HepG2 (cell line): ENCODE data around the gene YAP1. TPM values are rescaled to one million over a fixed set of nuclear protein-coding genes. Genes with fewer than 3 reads are reported as not detected.
A peak's percentile ranks its signal among the peaks of the same experiment; 100 is the strongest.

Experiments used
- EZH2 ChIP-seq: conservative IDR thresholded peaks from 2 replicates; pipeline ENCODE4 v1.6.1; 2012; ENCODE audit warnings: mild to moderate bottlenecking, low read depth, low read length, moderate library complexity
- RFX5 ChIP-seq: IDR thresholded peaks from 2 replicates; pipeline ENCODE4 v1.6.1; 2011; ENCODE audit warnings: low read depth, low read length, improper control_type of control experiment
- TEAD3 ChIP-seq: optimal IDR thresholded peaks from 2 replicates; pipeline ENCODE3; 2016; ENCODE audit warnings: borderline replicate concordance
- ZNF260 ChIP-seq: sonication (generic); formaldehyde crosslinking; IDR thresholded peaks from 2 replicates; pipeline ENCODE4 v1.4.0; 2020; ENCODE audit warnings: missing genetic modification reagents, low read depth, mild to moderate bottlenecking, borderline replicate concordance
- ZNF879 ChIP-seq: sonication (generic); formaldehyde crosslinking; IDR thresholded peaks from 2 replicates; pipeline ENCODE4 v1.8.1; 2023; ENCODE audit warnings: missing genetic modification reagents
- polyA plus RNA-seq, 8 experiments: library from polyadenylated mRNA; depleted of rRNA in 3 of 8; stranded (reverse) in 7 of 8; unstranded in 1 of 8; fragments of >200 nt; fragmentation: Illumina TruSeq in 4 of 8; extraction: Trizol in 4 of 8; gene quantifications; 2 replicates each; pipeline versions ENCODE4 v1.2.1 to v1.2.3, GENCODE V29; 2011 to 2016; ENCODE audit warnings: low read depth in 4 of 8, missing spikeins in 1 of 8, mixed read lengths in 1 of 8; ENCODE audit not compliant: insufficient read depth in 1 of 8
- total RNA-seq, 5 experiments: library from RNA; depleted of rRNA; stranded (reverse); fragments of >200 nt; fragmentation: Illumina TruSeq; extraction: Trizol; gene quantifications; 2 replicates each; pipeline ENCODE4 v1.2.3, GENCODE V29; 2016; ENCODE audit warnings: low read depth in 1 of 5
- TF ChIP-seq, protein P1 (sequence below): sonication (generic); formaldehyde crosslinking; IDR thresholded peaks from 2 replicates; pipeline ENCODE4 v1.9.0; 2021; ENCODE audit warnings: mild to moderate bottlenecking, missing genetic modification reagents
- TF ChIP-seq, protein P2 (sequence below): sonication (generic); formaldehyde crosslinking; IDR thresholded peaks from 2 replicates; pipeline ENCODE4 v1.8.1; 2023; ENCODE audit warnings: mild to moderate bottlenecking, inconsistent platforms, moderate library complexity, missing genetic modification reagents, borderline replicate concordance
- TF ChIP-seq, protein P3 (sequence below): sonication (generic); formaldehyde crosslinking; conservative IDR thresholded peaks from 2 replicates; pipeline ENCODE4 v1.4.0; 2020; ENCODE audit warnings: missing genetic modification reagents
- TF ChIP-seq, protein P4 (sequence below): sonication (generic); formaldehyde crosslinking; IDR thresholded peaks from 2 replicates; pipeline ENCODE4 v1.4.0; 2020; ENCODE audit warnings: mild to moderate bottlenecking, missing genetic modification reagents
- TF ChIP-seq, protein P5 (sequence below): sonication (generic); formaldehyde crosslinking; IDR thresholded peaks from 2 replicates; pipeline ENCODE4 v1.8.0; 2022; ENCODE audit warnings: mild to moderate bottlenecking, missing genetic modification reagents, moderate library complexity
- TF ChIP-seq, protein P6 (sequence below): sonication (generic); formaldehyde crosslinking; IDR thresholded peaks from 2 replicates; pipeline ENCODE4 v1.4.0; 2020; ENCODE audit warnings: missing genetic modification reagents

YAP1 gene
- total and polyA plus RNA-seq, 2 of the 13 experiments (the other 11 are each of a cell fraction or from before 2014, with no cell fraction given): 59.5 to 91.0 TPM

DNA sequence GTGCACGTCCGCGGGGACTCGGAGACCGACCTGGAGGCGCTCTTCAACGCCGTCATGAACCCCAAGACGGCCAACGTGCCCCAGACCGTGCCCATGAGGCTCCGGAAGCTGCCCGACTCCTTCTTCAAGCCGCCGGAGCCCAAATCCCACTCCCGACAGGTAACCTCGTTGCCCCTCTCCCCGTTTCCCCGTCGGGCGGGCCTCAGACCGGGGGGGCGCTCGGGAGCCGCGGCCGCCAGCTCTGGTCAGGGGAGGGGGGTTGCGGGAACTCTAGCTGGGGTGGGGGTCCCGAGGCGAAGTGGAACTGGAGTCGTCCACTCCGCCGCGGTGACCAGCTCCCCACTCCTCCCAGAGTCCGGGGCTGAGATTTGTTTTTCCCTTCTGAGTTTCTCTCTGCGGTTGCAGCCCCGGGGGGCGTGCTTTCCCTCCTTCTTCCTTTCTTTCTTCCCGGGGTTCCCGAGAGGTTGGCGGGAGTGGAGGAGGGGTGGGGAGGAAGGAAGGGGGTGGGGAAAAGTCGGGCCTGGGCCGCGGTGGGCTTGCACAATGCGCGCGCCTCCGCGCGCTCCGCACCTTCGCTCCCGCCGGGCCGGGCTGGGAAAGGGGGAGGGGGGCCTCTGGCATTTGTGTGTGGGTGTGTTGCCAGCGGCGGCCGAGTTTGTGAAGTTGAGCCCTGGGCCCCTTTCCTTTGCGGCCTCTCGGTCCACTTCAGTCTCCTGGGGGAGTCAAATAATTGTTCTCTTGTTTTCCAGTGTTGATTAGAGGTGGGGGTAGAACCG lies 952 bp downstream of the YAP1 start (continued):
- TF ChIP-seq, protein P1, sequence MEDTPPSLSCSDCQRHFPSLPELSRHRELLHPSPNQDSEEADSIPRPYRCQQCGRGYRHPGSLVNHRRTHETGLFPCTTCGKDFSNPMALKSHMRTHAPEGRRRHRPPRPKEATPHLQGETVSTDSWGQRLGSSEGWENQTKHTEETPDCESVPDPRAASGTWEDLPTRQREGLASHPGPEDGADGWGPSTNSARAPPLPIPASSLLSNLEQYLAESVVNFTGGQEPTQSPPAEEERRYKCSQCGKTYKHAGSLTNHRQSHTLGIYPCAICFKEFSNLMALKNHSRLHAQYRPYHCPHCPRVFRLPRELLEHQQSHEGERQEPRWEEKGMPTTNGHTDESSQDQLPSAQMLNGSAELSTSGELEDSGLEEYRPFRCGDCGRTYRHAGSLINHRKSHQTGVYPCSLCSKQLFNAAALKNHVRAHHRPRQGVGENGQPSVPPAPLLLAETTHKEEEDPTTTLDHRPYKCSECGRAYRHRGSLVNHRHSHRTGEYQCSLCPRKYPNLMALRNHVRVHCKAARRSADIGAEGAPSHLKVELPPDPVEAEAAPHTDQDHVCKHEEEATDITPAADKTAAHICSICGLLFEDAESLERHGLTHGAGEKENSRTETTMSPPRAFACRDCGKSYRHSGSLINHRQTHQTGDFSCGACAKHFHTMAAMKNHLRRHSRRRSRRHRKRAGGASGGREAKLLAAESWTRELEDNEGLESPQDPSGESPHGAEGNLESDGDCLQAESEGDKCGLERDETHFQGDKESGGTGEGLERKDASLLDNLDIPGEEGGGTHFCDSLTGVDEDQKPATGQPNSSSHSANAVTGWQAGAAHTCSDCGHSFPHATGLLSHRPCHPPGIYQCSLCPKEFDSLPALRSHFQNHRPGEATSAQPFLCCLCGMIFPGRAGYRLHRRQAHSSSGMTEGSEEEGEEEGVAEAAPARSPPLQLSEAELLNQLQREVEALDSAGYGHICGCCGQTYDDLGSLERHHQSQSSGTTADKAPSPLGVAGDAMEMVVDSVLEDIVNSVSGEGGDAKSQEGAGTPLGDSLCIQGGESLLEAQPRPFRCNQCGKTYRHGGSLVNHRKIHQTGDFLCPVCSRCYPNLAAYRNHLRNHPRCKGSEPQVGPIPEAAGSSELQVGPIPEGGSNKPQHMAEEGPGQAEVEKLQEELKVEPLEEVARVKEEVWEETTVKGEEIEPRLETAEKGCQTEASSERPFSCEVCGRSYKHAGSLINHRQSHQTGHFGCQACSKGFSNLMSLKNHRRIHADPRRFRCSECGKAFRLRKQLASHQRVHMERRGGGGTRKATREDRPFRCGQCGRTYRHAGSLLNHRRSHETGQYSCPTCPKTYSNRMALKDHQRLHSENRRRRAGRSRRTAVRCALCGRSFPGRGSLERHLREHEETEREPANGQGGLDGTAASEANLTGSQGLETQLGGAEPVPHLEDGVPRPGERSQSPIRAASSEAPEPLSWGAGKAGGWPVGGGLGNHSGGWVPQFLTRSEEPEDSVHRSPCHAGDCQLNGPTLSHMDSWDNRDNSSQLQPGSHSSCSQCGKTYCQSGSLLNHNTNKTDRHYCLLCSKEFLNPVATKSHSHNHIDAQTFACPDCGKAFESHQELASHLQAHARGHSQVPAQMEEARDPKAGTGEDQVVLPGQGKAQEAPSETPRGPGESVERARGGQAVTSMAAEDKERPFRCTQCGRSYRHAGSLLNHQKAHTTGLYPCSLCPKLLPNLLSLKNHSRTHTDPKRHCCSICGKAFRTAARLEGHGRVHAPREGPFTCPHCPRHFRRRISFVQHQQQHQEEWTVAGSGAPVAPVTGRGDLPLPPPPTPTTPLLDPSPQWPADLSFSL (CRISPR knock-in tag): no peak; the same call in 1 of the 2 replicates
- TF ChIP-seq TEAD3 (CRISPR knock-in tag): peak; percentile 76
- TF ChIP-seq EZH2: no peak
- TF ChIP-seq, protein P2, sequence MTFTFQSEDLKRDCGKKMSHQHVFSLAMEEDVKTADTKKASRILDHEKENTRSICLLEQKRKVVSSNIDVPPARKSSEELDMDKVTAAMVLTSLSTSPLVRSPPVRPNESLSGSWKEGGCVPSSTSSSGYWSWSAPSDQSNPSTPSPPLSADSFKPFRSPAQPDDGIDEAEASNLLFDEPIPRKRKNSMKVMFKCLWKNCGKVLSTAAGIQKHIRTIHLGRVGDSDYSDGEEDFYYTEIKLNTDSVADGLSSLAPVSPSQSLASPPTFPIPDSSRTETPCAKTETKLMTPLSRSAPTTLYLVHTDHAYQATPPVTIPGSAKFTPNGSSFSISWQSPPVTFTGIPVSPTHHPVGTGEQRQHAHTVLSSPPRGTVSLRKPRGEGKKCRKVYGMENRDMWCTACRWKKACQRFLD: no peak
- TF ChIP-seq, protein P3, sequence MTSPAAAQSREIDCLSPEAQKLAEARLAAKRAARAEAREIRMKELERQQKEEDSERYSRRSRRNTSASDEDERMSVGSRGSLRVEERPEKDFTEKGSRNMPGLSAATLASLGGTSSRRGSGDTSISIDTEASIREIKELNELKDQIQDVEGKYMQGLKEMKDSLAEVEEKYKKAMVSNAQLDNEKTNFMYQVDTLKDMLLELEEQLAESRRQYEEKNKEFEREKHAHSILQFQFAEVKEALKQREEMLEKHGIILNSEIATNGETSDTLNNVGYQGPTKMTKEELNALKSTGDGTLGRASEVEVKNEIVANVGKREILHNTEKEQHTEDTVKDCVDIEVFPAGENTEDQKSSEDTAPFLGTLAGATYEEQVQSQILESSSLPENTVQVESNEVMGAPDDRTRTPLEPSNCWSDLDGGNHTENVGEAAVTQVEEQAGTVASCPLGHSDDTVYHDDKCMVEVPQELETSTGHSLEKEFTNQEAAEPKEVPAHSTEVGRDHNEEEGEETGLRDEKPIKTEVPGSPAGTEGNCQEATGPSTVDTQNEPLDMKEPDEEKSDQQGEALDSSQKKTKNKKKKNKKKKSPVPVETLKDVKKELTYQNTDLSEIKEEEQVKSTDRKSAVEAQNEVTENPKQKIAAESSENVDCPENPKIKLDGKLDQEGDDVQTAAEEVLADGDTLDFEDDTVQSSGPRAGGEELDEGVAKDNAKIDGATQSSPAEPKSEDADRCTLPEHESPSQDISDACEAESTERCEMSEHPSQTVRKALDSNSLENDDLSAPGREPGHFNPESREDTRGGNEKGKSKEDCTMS (CRISPR knock-in tag): no peak
- TF ChIP-seq, protein P4, sequence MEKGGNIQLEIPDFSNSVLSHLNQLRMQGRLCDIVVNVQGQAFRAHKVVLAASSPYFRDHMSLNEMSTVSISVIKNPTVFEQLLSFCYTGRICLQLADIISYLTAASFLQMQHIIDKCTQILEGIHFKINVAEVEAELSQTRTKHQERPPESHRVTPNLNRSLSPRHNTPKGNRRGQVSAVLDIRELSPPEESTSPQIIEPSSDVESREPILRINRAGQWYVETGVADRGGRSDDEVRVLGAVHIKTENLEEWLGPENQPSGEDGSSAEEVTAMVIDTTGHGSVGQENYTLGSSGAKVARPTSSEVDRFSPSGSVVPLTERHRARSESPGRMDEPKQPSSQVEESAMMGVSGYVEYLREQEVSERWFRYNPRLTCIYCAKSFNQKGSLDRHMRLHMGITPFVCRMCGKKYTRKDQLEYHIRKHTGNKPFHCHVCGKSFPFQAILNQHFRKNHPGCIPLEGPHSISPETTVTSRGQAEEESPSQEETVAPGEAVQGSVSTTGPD (CRISPR knock-in tag): no peak; the same call in 1 of the 2 replicates
- no peak for TF ChIP-seq ZNF879 (CRISPR knock-in tag)
- TF ChIP-seq, protein P5, sequence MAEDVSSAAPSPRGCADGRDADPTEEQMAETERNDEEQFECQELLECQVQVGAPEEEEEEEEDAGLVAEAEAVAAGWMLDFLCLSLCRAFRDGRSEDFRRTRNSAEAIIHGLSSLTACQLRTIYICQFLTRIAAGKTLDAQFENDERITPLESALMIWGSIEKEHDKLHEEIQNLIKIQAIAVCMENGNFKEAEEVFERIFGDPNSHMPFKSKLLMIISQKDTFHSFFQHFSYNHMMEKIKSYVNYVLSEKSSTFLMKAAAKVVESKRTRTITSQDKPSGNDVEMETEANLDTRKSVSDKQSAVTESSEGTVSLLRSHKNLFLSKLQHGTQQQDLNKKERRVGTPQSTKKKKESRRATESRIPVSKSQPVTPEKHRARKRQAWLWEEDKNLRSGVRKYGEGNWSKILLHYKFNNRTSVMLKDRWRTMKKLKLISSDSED (CRISPR knock-in tag): no peak
- TF ChIP-seq RFX5: no peak
- TF ChIP-seq, protein P6, sequence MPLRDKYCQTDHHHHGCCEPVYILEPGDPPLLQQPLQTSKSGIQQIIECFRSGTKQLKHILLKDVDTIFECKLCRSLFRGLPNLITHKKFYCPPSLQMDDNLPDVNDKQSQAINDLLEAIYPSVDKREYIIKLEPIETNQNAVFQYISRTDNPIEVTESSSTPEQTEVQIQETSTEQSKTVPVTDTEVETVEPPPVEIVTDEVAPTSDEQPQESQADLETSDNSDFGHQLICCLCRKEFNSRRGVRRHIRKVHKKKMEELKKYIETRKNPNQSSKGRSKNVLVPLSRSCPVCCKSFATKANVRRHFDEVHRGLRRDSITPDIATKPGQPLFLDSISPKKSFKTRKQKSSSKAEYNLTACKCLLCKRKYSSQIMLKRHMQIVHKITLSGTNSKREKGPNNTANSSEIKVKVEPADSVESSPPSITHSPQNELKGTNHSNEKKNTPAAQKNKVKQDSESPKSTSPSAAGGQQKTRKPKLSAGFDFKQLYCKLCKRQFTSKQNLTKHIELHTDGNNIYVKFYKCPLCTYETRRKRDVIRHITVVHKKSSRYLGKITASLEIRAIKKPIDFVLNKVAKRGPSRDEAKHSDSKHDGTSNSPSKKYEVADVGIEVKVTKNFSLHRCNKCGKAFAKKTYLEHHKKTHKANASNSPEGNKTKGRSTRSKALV (CRISPR knock-in tag): no peak
- TF ChIP-seq ZNF260 (CRISPR knock-in tag): no peak
